Measurements from ENCODE around the gene SRGAP1. TPM values are rescaled to one million over a fixed set of nuclear protein-coding genes. Genes with fewer than 3 reads are reported as not detected.

The SRGAP1 gene
- polyA plus RNA-seq, 1 donor (not counting 4 experiments of a cell fraction or from before 2014, with no cell fraction given): 4.5 TPM

- Histone ChIP-seq H3K27ac (ENCODE audit: control insufficient read depth, insufficient read depth, low read length) (no peak overlapping the region), H3K4me2 (ENCODE audit: control insufficient read depth, extremely low read depth, insufficient read depth, low read depth, low read length) (no peak overlapping the region), H3K9me3 (ENCODE audit: control insufficient read depth, low read depth, low read length) (no peaks in the 10 kb centered on the region), H3K9me1 (ENCODE audit: control insufficient read depth, extremely low read depth, insufficient read depth, low read length) (no peaks in the 10 kb centered on the region), H2AFZ (ENCODE audit: control insufficient read depth, low read length) (no peak overlapping the region), H3K27me3 (ENCODE audit: control insufficient read depth, extremely low read depth, insufficient read depth, low read length) (no peaks in the 10 kb centered on the region), H3K4me3 (ENCODE audit: control insufficient read depth in 2 of 3, extremely low read depth in 1 of 3, insufficient read depth in 2 of 3, low read depth in 1 of 3, low read length in 3 of 3) (no peak overlapping the region), H4K20me1 (ENCODE audit: control insufficient read depth, extremely low read depth, insufficient read depth, low read length) (no peaks in the 10 kb centered on the region), H3K9ac (ENCODE audit: control insufficient read depth, extremely low read depth, insufficient read depth, low read length) (no peak overlapping the region), H3K36me3 (ENCODE audit: control insufficient read depth in 2 of 2, extremely low read depth in 1 of 2, insufficient read depth in 2 of 2, low read length in 2 of 2) (peaks cover 0 to under 1% of the 10 kb centered on the region in 2 experiments), H3K4me1 (ENCODE audit: control insufficient read depth, extremely low read depth, insufficient read depth, low read length) (peaks cover 5% of the 10 kb centered on the region), H3K79me2 (ENCODE audit: control insufficient read depth, insufficient read depth, low read length) (no peaks in the 10 kb centered on the region)
- dilution Hi-C loops (cut with MboI; ENCODE audit: extremely low pct_ligation_motif_present, low sequenced_read_pairs): no loop called here
- FAIRE-seq (no peak), DNase-seq (ENCODE audit: low read depth, low spot score) (no peak)
- TF ChIP-seq EZH2 (IDR thresholded peaks at IDR 0.05; ENCODE audit: low read length) (no peak), CTCF (optimal IDR thresholded peaks at IDR 0.05 in 1 of 3, IDR thresholded peaks at IDR 0.05 in 1 of 3, conservative IDR thresholded peaks at IDR 0.05 in 1 of 3; ENCODE audit: extremely low read depth in 1 of 3, insufficient read depth in 2 of 3, low read length in 3 of 3) (no peak)
These were observed 198.4 kb downstream of the SRGAP1 start for GRCh38 chr12:64042911-64043310.

GRCh38 chr12:64044191-64044590 is 199.7 kb downstream of the SRGAP1 start:
- no peaks in the 10 kb centered on the region for H3K9me3 ChIP-seq (ENCODE audit: control insufficient read depth, low read depth, low read length)
- no peaks in the 10 kb centered on the region for H3K79me2 ChIP-seq (ENCODE audit: control insufficient read depth, insufficient read depth, low read length)
- H3K27ac ChIP-seq (ENCODE audit: control insufficient read depth, insufficient read depth, low read length): no peak overlapping the region
- H3K4me1 ChIP-seq (ENCODE audit: control insufficient read depth, extremely low read depth, insufficient read depth, low read length): peaks cover under 1% of the 10 kb centered on the region
- H3K9me1 ChIP-seq (ENCODE audit: control insufficient read depth, extremely low read depth, insufficient read depth, low read length): no peaks in the 10 kb centered on the region
- no peaks in the 10 kb centered on the region for H3K27me3 ChIP-seq (ENCODE audit: control insufficient read depth, extremely low read depth, insufficient read depth, low read length)
- FAIRE-seq (no peak), DNase-seq (ENCODE audit: low read depth, low spot score) (no peak)
- no peak overlapping the region for H3K9ac ChIP-seq (ENCODE audit: control insufficient read depth, extremely low read depth, insufficient read depth, low read length)
- H3K4me2 ChIP-seq (ENCODE audit: control insufficient read depth, extremely low read depth, insufficient read depth, low read depth, low read length): no peak overlapping the region
- no peaks in the 10 kb centered on the region for H3K36me3 ChIP-seq (ENCODE audit: control insufficient read depth in 2 of 2, extremely low read depth in 1 of 2, insufficient read depth in 2 of 2, low read length in 2 of 2)
- no peak for TF ChIP-seq EZH2 (IDR thresholded peaks at IDR 0.05; ENCODE audit: low read length)
- no peak for TF ChIP-seq CTCF (optimal IDR thresholded peaks at IDR 0.05 in 1 of 3, IDR thresholded peaks at IDR 0.05 in 1 of 3, conservative IDR thresholded peaks at IDR 0.05 in 1 of 3; ENCODE audit: extremely low read depth in 1 of 3, insufficient read depth in 2 of 3, low read length in 3 of 3)
- no peak overlapping the region for H2AFZ ChIP-seq (ENCODE audit: control insufficient read depth, low read length)
- no peak overlapping the region for H3K4me3 ChIP-seq (ENCODE audit: control insufficient read depth in 2 of 3, extremely low read depth in 1 of 3, insufficient read depth in 2 of 3, low read depth in 1 of 3, low read length in 3 of 3)
- dilution Hi-C loops (cut with MboI; ENCODE audit: extremely low pct_ligation_motif_present, low sequenced_read_pairs): no loop called here
- H4K20me1 ChIP-seq (ENCODE audit: control insufficient read depth, extremely low read depth, insufficient read depth, low read length): no peaks in the 10 kb centered on the region
